Measurements from ENCODE around the gene RTP3. TPM values are rescaled to one million over a fixed set of nuclear protein-coding genes. Genes with fewer than 3 reads are reported as not detected.
"Not testable (repeated sequence)": the region's sequence is repeated elsewhere in the genome, so short reads cannot be mapped to it uniquely, and the experiment has no call there.

Gene RTP3
- total RNA-seq, 1 donor from 2014 or later: not detected

DNA sequence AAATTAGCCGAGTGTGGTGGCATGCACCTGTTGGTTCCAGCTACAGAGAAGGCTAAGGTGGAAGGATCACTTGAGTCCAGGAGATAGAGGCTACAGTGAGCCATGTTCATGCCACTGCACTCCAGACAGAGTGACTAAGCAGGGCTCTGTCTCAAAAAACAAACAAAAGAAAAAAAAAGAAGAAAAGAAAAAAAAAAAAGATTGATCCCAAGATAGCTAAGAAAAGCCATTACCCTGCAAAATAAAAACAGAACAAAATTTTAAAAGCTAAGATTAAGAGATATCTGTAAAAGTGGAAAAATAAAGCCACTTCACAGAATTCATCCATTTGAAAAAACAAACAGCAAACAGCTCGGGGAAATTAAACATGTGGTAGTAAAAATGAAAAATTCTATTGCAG lies 44.6 kb downstream of the RTP3 start:
- FAIRE-seq: no peak

DNA sequence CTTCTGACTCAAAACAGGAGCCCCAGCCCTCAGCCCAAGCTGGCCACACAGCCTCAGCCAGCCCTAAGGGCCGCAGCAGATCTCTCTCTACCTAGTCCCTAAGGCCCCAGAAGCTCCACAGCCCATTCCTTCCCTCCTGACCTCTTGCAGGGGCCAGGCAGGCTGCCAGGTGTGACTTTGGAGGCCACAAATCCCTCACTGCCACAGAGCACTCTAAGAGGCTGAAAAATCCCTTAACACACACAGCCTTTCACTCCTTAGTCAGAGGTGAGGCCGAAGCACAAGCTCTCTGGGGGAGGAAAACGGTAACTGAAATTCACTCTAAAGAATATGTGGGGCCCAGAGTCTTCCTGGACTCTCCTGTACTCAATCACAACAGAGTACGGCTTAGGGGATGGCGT lies 45.0 kb downstream of the RTP3 start:
- DNase-seq (ENCODE audit: low spot score in 2 of 2) (no peak), FAIRE-seq (no peak)

More for the DNA sequence above, 44.6 kb downstream of the RTP3 start:
- DNase-seq (ENCODE audit: low spot score in 2 of 2): no peak

DNA sequence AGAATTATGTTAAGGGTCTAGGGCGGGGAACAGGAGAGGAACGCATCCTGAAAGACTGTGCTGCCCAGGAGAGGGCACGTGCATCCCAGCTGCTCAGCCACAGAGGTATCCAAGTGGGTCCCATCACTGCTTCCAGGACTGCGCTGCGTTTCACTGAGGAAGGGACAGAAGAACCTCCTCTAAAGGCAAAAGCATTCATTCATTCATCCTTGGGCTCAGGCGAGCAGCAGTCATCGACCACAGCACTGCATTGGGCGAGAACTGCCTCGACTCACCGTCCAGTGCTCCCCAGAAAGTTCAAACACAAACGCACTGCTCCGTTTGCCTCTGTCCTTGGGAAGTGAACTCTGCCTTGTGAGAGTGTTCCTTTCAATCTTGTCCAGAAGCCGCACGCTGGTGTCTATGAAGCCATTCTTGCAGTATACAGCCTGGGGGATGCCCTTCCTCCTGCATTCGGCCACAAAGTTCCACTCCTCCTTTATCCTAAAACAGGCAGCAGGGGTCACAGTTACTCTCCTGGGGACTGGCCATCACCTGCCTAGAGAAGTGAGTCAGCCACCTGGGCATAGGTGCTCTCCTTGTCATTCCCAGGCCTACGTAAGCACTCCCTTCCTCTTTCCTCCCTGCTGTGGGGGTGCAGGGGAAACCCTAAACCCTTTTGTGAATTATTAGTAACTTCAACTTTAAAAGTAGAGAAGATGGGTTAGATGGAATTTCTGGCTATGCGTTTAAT lies 47.2 kb downstream of the RTP3 start:
- DNase-seq (ENCODE audit: low spot score in 2 of 2): no peak

DNA sequence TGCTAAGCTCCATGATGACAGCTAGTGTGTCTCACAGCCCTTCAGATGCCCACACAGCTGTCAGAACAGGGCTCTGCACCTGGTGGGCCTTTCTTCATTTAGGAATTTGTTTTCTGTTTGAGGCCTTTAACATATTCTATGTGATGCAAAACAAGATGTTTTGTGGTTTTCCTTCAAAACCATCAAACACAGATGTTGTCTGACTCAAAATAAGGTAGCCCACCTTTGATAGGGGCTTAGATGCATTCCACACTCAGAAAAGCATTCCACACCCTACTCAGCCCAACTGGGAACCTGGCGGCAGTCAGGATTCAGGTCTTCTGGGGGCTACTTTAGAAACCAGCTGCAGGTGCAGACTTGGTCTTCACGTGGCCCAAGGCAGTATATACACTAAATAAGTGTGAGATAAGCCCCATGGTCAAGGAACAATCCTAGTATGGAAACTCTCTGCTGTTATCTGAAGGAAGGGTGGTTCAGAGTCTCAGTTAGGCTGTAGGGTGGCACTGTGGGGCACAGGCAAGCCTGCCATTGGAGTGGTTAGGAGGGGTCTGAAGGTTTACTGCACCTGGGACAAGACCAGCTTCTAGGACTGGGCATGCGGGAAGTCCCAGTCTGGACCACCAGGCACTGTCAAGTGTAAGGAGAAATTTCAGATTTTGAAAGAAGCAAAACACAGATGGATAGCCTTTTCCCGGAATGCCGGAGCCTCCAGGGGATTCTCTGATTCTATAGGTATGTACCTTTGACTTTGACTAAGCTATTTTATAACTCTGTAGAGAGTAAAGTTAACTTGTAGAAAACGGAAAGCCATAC lies 48.2 kb downstream of the RTP3 start:
- FAIRE-seq: no peak
- DNase-seq (ENCODE audit: low spot score in 2 of 2): no peak

More for the DNA sequence above, 47.2 kb downstream of the RTP3 start:
- FAIRE-seq: no peak

DNA sequence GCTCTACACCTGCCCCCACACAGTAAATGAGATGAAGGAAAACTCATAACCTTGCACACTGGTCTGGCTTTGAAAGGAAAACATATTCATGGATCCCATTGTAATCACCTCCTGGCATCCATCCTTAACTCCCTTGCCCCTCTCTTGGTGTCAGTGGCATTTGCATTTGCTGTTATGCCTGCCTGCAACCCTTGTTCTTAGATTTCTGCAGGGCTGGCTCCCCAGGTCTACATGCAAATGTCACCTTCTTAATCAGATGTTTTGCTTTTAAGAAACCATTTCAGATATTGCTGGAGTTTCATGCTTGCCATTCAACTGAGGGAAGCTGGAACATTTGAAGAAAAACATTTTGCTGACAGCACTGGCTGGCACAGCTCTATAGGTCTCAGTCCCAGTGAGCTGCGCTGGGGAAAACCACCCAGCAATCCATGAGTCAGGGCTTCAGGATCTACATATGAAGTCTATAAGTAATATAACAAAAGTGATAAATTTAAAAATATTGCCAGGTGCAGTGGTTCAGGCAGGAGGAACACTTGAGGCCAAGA lies 49.2 kb downstream of the RTP3 start:
- FAIRE-seq (no peak), DNase-seq (ENCODE audit: low spot score in 2 of 2) (no peak)

DNA sequence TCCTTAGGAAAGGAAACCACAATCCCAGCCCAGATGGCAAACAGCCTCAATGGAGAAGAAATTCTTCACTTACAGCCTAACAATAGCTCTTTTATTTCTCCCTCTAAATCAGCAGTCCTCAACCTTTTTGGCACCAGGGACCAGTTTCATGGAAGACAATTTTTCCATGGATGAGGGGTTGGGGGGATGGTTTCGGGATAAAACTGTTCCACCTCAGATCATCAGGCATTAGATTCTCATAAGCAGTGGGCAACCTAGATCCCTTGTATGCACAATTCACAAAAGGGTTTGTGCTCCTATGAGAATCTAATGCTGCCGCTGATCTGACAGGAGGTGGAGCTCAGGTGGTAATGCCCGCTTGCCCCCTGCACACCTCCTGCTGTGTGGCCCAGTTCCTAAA lies 50.8 kb downstream of the RTP3 start:
- DNase-seq (ENCODE audit: low spot score in 2 of 2); FAIRE-seq: not testable (repeated sequence)

DNA sequence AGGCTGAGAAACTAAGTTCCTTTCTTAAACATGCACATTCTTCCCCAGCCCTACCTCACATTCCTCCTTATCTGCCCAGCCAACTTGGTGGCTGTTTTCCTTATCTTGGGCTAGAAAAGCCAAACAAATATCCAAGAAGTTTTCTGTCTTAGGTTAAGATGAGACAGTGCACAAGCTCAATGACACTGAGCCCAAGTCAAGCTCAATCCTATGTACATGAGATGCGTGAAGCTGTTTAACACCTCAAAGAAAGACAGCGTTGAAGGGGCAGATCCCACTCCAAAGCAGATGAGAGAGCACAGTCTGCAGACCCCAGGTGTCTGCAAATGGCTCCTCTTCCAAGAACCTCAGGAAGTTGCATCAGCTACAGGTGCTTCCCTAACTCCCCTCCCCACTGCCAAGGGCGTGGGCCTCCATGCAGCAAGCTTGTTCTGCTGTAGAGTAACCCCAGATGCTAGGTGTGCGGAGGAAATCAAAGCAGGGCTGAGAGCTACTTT lies 51.7 kb downstream of the RTP3 start:
- DNase-seq (ENCODE audit: low spot score in 2 of 2): no peak
- no peak for FAIRE-seq

DNA sequence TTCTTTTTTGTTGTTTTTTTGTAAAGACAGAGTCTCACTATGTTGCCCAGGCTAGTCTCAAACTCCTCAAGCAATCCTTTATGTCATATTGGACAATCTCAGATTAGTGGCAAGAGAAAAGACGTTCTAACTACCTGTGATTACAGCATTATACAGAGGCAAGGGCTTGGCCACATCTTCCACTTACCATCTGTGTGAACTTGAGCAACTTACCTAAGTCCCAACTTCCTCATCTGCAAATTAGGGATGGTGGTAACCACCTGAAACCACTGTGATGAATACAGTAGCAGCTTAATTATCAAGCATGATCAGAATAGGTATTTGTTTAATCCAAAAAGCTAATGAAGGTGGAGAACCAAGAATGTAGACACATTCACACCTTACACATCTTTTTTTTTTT lies 52.2 kb downstream of the RTP3 start:
- FAIRE-seq (no peak), DNase-seq (ENCODE audit: low spot score in 2 of 2) (no peak)

Other genes with a start within 250 kb of the RTP3 start
- gene CCR2, start 143.9 kb upstream of the RTP3 start, total RNA-seq: 0.41 TPM
- under 0.01 TPM for gene CCR5, start 127.0 kb upstream of the RTP3 start, total RNA-seq
- gene CCRL2, start 90.7 kb upstream of the RTP3 start, total RNA-seq: 0.41 TPM
- 0.41 TPM for gene LTF, start 33.1 kb upstream of the RTP3 start, total RNA-seq
- gene LRRC2, start 68.3 kb downstream of the RTP3 start, total RNA-seq: 2.4 TPM
- gene FAM240A, start 114.5 kb downstream of the RTP3 start, total RNA-seq: not detected
- 1.2 TPM for gene ALS2CL, start 195.7 kb downstream of the RTP3 start, total RNA-seq
- gene TMIE, start 203.4 kb downstream of the RTP3 start, total RNA-seq: 1.2 TPM
- not detected for gene PRSS50, start 219.9 kb downstream of the RTP3 start, total RNA-seq

Data from frontal cortex (tissue), 4 donors.